HEK293 (cell line): ENCODE measurements around the gene IRX3.

Experiments
- ATF2 ChIP-seq: fragments of 450-650 bp; formaldehyde crosslinking; IDR thresholded peaks from 2 replicates; pipeline ENCODE4 v1.5.1; 2016; ENCODE audit warnings: missing biosample characterization, missing genetic modification characterization, low read depth
- GFI1B ChIP-seq: fragments of 450-650 bp; formaldehyde crosslinking; IDR thresholded peaks from 2 replicates; pipeline ENCODE4 v1.5.1; 2016; ENCODE audit warnings: missing biosample characterization, missing genetic modification characterization
- KLF1 ChIP-seq: fragments of 450-650 bp; formaldehyde crosslinking; IDR thresholded peaks from 2 replicates; pipeline ENCODE4 v1.5.1; 2016; ENCODE audit warnings: missing biosample characterization, missing genetic modification characterization
- RBAK ChIP-seq: fragments of 450-650 bp; formaldehyde crosslinking; IDR thresholded peaks from 2 replicates; pipeline ENCODE4 v1.5.1; 2016; ENCODE audit warnings: missing biosample characterization, missing genetic modification characterization
- TRIM28 ChIP-seq: IDR thresholded peaks from 2 replicates; pipeline ENCODE4 v1.6.1; 2011; ENCODE audit warnings: low read length, control low read depth, borderline replicate concordance
- ZBTB1 ChIP-seq: fragments of 450-650 bp; formaldehyde crosslinking; IDR thresholded peaks from 2 replicates; pipeline ENCODE4 v1.5.1; 2016; ENCODE audit warnings: missing biosample characterization, missing genetic modification characterization
- ZFP3 ChIP-seq: fragments of 450-650 bp; formaldehyde crosslinking; IDR thresholded peaks from 2 replicates; pipeline ENCODE4 v1.5.1; 2016; ENCODE audit warnings: low read depth, missing biosample characterization, missing genetic modification characterization
- ZNF16 ChIP-seq: fragments of 450-650 bp; formaldehyde crosslinking; IDR thresholded peaks from 2 replicates; pipeline ENCODE4 v1.5.1; 2016; ENCODE audit warnings: low read depth, missing biosample characterization, missing genetic modification characterization
- ZNF18 ChIP-seq: fragments of 450-650 bp; formaldehyde crosslinking; IDR thresholded peaks from 2 replicates; pipeline ENCODE4 v1.5.1; 2016; ENCODE audit warnings: missing biosample characterization, missing genetic modification characterization
- ZNF202 ChIP-seq: fragments of 450-650 bp; formaldehyde crosslinking; IDR thresholded peaks from 2 replicates; pipeline ENCODE4 v1.5.1; 2016; ENCODE audit warnings: missing biosample characterization, missing genetic modification characterization, borderline replicate concordance
- ZNF248 ChIP-seq: fragments of 450-650 bp; formaldehyde crosslinking; IDR thresholded peaks from 2 replicates; pipeline ENCODE4 v1.5.1; 2017; ENCODE audit warnings: missing biosample characterization, missing genetic modification characterization
- ZNF302 ChIP-seq: fragments of 450-650 bp; formaldehyde crosslinking; IDR thresholded peaks from 2 replicates; pipeline ENCODE4 v1.5.1; 2016; ENCODE audit warnings: missing biosample characterization, missing genetic modification characterization, low read depth
- ZNF366 ChIP-seq: fragments of 450-650 bp; formaldehyde crosslinking; conservative IDR thresholded peaks from 2 replicates; pipeline ENCODE4 v1.5.1; 2016; ENCODE audit warnings: missing biosample characterization, missing genetic modification characterization
- ZNF398 ChIP-seq: fragments of 450-650 bp; formaldehyde crosslinking; IDR thresholded peaks from 2 replicates; pipeline ENCODE4 v1.5.1; 2017; ENCODE audit warnings: missing biosample characterization, missing genetic modification characterization
- ZNF558 ChIP-seq: fragments of 450-650 bp; formaldehyde crosslinking; IDR thresholded peaks from 2 replicates; pipeline ENCODE4 v1.5.1; 2016; ENCODE audit warnings: missing biosample characterization, missing genetic modification characterization
- ZNF660 ChIP-seq: fragments of 450-650 bp; IDR thresholded peaks from 2 replicates; pipeline ENCODE4 v1.5.1; 2018; ENCODE audit warnings: missing biosample characterization, mild to moderate bottlenecking, missing genetic modification characterization
- ZNF792 ChIP-seq: fragments of 450-650 bp; formaldehyde crosslinking; IDR thresholded peaks from 2 replicates; pipeline ENCODE4 v1.5.1; 2016; ENCODE audit warnings: missing biosample characterization, missing genetic modification characterization
- ZSCAN16 ChIP-seq: fragments of 450-650 bp; formaldehyde crosslinking; IDR thresholded peaks from 2 replicates; pipeline ENCODE4 v1.5.1; 2016; ENCODE audit warnings: missing biosample characterization, missing genetic modification characterization
- ZSCAN30 ChIP-seq: fragments of 450-650 bp; IDR thresholded peaks from 2 replicates; pipeline ENCODE4 v1.5.1; 2018; ENCODE audit warnings: missing biosample characterization, mild to moderate bottlenecking, missing genetic modification characterization, moderate library complexity
- ZXDB ChIP-seq: fragments of 450-650 bp; formaldehyde crosslinking; IDR thresholded peaks from 2 replicates; pipeline ENCODE4 v1.5.1; 2016; ENCODE audit warnings: missing biosample characterization, missing genetic modification characterization
- TF ChIP-seq, protein P1 (sequence below): fragments of 450-650 bp; formaldehyde crosslinking; IDR thresholded peaks from 2 replicates; pipeline ENCODE4 v1.5.1; 2016; ENCODE audit warnings: missing biosample characterization, missing genetic modification characterization
- TF ChIP-seq, protein P2 (sequence below): fragments of 450-650 bp; formaldehyde crosslinking; IDR thresholded peaks from 2 replicates; pipeline ENCODE4 v1.5.1; 2016; ENCODE audit warnings: missing biosample characterization, missing genetic modification characterization, borderline replicate concordance
- TF ChIP-seq, protein P3 (sequence below): fragments of 450-650 bp; formaldehyde crosslinking; IDR thresholded peaks from 2 replicates; pipeline ENCODE4 v1.5.1; 2017; ENCODE audit warnings: missing biosample characterization, missing genetic modification characterization
- TF ChIP-seq, protein P4 (sequence below): IDR thresholded peaks from 2 replicates; pipeline ENCODE4 v1.6.1; 2011; ENCODE audit warnings: mild to moderate bottlenecking, low read depth, low read length, borderline replicate concordance

Gene IRX3

DNA sequence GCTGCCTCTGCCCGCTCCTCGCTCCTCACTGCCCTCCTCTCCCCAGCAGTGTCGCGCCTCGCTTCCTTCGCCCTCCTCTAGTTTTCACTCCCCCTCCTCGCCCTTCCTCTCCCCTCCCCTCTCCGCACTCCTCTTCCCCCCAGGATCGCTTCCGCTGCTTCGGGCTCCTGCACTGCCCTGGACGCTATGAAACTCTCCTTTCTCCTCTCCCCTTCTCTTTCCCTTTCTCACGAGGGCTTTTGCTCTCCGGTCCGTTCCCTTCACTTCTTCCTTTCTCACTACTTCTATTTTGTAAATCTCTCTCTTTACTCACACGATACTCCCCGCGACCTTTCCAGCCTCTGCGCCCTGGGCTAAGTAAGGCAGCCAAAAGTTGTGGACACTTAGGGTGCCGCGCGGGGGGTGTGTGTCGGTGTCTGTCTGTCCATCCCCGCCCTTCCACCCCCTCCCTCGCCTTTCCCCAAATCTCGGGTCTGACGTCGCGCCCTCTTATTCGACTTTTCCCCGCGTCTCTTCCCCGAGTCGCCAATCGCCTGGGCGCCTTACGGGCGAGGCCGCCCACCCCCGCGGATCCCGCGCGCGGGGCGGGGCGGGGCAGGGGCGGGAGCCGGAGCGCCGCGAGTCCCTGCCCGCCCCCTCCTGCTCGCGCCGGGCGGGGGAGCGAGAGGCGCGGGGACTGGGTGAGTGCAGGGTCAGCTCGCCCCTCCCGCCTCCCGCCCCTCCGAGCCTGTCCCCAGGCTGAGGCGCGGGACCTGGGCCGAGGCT lies at the start of gene IRX3 (continued):
- TF ChIP-seq ZNF202 (tag by site-specific recombination), result no peak
- TF ChIP-seq ZNF302 (tag by site-specific recombination), result no peak
- TF ChIP-seq, protein P1, sequence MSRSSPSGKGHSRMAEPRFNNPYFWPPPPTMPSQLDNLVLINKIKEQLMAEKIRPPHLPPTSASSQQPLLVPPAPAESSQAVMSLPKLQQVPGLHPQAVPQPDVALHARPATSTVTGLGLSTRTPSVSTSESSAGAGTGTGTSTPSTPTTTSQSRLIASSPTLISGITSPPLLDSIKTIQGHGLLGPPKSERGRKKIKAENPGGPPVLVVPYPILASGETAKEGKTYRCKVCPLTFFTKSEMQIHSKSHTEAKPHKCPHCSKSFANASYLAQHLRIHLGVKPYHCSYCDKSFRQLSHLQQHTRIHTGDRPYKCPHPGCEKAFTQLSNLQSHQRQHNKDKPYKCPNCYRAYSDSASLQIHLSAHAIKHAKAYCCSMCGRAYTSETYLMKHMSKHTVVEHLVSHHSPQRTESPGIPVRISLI (tag by site-specific recombination), result no peak
- no peak for TF ChIP-seq ZNF792 (tag by site-specific recombination)
- no peak for TF ChIP-seq RBAK
- TF ChIP-seq ZNF660 (tag by site-specific recombination), result no peak
- peak; percentile 100 for TF ChIP-seq ZNF366 (tag by site-specific recombination)
- TF ChIP-seq ATF2 (tag by site-specific recombination), result no peak
- no peak for TF ChIP-seq ZNF558 (tag by site-specific recombination)
- no peak for TF ChIP-seq ZSCAN16 (tag by site-specific recombination)
- TF ChIP-seq ZBTB1 (tag by site-specific recombination), result no peak
- TF ChIP-seq, protein P2, sequence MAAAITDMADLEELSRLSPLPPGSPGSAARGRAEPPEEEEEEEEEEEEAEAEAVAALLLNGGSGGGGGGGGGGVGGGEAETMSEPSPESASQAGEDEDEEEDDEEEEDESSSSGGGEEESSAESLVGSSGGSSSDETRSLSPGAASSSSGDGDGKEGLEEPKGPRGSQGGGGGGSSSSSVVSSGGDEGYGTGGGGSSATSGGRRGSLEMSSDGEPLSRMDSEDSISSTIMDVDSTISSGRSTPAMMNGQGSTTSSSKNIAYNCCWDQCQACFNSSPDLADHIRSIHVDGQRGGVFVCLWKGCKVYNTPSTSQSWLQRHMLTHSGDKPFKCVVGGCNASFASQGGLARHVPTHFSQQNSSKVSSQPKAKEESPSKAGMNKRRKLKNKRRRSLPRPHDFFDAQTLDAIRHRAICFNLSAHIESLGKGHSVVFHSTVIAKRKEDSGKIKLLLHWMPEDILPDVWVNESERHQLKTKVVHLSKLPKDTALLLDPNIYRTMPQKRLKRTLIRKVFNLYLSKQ, result no peak
- TF ChIP-seq, protein P3, sequence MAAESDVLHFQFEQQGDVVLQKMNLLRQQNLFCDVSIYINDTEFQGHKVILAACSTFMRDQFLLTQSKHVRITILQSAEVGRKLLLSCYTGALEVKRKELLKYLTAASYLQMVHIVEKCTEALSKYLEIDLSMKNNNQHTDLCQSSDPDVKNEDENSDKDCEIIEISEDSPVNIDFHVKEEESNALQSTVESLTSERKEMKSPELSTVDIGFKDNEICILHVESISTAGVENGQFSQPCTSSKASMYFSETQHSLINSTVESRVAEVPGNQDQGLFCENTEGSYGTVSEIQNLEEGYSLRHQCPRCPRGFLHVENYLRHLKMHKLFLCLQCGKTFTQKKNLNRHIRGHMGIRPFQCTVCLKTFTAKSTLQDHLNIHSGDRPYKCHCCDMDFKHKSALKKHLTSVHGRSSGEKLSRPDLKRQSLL, result no peak
- TF ChIP-seq, protein P4, sequence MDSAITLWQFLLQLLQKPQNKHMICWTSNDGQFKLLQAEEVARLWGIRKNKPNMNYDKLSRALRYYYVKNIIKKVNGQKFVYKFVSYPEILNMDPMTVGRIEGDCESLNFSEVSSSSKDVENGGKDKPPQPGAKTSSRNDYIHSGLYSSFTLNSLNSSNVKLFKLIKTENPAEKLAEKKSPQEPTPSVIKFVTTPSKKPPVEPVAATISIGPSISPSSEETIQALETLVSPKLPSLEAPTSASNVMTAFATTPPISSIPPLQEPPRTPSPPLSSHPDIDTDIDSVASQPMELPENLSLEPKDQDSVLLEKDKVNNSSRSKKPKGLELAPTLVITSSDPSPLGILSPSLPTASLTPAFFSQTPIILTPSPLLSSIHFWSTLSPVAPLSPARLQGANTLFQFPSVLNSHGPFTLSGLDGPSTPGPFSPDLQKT, result no peak
- TF ChIP-seq TRIM28, result peak; percentile 40; the same call in 1 of the 2 replicates
- TF ChIP-seq GFI1B (tag by site-specific recombination), result no peak
- no peak for TF ChIP-seq ZNF16
- TF ChIP-seq ZXDB, result peak; percentile 93
- TF ChIP-seq ZNF18 (tag by site-specific recombination), result no peak
- TF ChIP-seq ZNF248 (tag by site-specific recombination), result no peak
- TF ChIP-seq ZNF398 (tag by site-specific recombination), result peak; percentile 100
- peak; percentile 56 for TF ChIP-seq KLF1 (tag by site-specific recombination)
- peak; percentile 83 for TF ChIP-seq ZFP3 (tag by site-specific recombination)
- no peak for TF ChIP-seq ZSCAN30
